ENCODE data around the gene CEBPB. TPM values are rescaled to one million over a fixed set of nuclear protein-coding genes. Genes with fewer than 3 reads are reported as not detected.
A peak's percentile ranks its signal among the peaks of the same experiment; 100 is the strongest.

The CEBPB gene
- total RNA-seq, 1 experiment from 2014 or later: 183 TPM

DNA sequence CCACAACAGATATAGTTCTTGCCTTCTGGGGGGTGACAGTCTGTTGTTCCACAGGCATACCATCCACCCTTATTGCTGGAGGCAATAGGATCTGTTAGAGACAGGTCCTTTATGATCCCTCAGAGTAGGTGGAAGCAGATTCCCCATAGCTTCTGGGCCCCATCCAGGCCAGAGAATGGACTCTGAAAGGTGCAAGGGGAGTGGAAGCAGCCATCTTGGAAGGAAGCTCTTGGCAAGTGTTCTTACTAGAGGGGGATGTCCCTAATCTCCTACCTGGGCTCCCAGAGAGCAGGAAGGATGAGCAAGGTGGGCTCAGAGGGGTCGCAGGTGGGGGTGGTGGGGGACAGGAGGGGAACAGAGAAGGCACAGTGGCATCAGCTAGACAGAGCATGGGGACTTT, 33.4 kb downstream of the CEBPB start:
- Mint-ChIP-seq H3K36me3 (ENCODE audit: insufficient read depth, unreplicated experiment) (no peaks in the 10 kb centered on the region), H3K9me3 (ENCODE audit: unreplicated experiment) (peaks cover 9% of the 10 kb centered on the region), H3K27me3 (ENCODE audit: insufficient read depth, unreplicated experiment) (no peaks in the 10 kb centered on the region), H3K4me1 (ENCODE audit: low read depth, unreplicated experiment) (peaks cover 24% of the 10 kb centered on the region), H3K27ac (ENCODE audit: unreplicated experiment) (no peak overlapping the region), H3K4me3 (ENCODE audit: unreplicated experiment) (no peak overlapping the region)
- H3K27me3 ChIP-seq (replicated peaks; ENCODE audit: control insufficient read depth, insufficient read depth, low read length): no peaks in the 10 kb centered on the region
- ChIA-PET POLR2A (interaction anchor here (0.6 to 1.3 kb wide), 2 partner anchors 8 to 226 kb away, joined by 6 read pairs; no protein-coding TSS in a partner anchor), CTCF (interaction anchor here (0.8 kb wide), 1 partner anchor 15 kb away, joined by 3 read pairs; no protein-coding TSS in a partner anchor)
- no peaks in the 10 kb centered on the region for H3K36me3 ChIP-seq (ENCODE audit: control insufficient read depth, insufficient read depth, low read length)
- TF ChIP-seq CTCF (IDR thresholded peaks at IDR 0.05; ENCODE audit: insufficient read depth in 1 of 2, low read depth in 1 of 2, low read length in 1 of 2, severe bottlenecking in 1 of 2, unreplicated experiment in 1 of 2): no peak
- no peak overlapping the region for H3K4me3 ChIP-seq (ENCODE audit: low read depth, low read length)
- intact Hi-C loops (cut with micrococcal nuclease; ENCODE audit: unreplicated experiment): no loop called here
- DNase-seq: no peak
- BruUV-seq (replicated peaks): no TSS peak
- H3K9me3 ChIP-seq: no peaks in the 10 kb centered on the region
- peaks cover 19% of the 10 kb centered on the region for H3K4me1 ChIP-seq

- Histone ChIP-seq H3K27me3 (replicated peaks; ENCODE audit: control insufficient read depth, insufficient read depth, low read length) (no peaks in the 10 kb centered on the region), H3K4me3 (ENCODE audit: low read depth, low read length) (no peak overlapping the region), H3K4me1 (peaks cover 13% of the 10 kb centered on the region), H3K36me3 (ENCODE audit: control insufficient read depth, insufficient read depth, low read length) (no peaks in the 10 kb centered on the region), H3K9me3 (no peaks in the 10 kb centered on the region)
- CTCF ChIA-PET: interaction anchor here (0.8 kb wide), 1 partner anchor 16 kb away, joined by 3 read pairs; no protein-coding TSS in a partner anchor
- intact Hi-C loops (cut with micrococcal nuclease; ENCODE audit: unreplicated experiment): no loop called here
- no TSS peak for BruUV-seq (replicated peaks)
- POLR2A ChIA-PET: interaction anchor here (1.3 kb wide), 1 partner anchor 8 kb away, joined by 6 read pairs; no protein-coding TSS in a partner anchor
- no peak overlapping the region for H3K4me3 Mint-ChIP-seq (ENCODE audit: unreplicated experiment)
- H3K4me1 Mint-ChIP-seq (ENCODE audit: low read depth, unreplicated experiment): peaks cover 23% of the 10 kb centered on the region
- no peaks in the 10 kb centered on the region for H3K36me3 Mint-ChIP-seq (ENCODE audit: insufficient read depth, unreplicated experiment)
- peak overlapping the region; percentile 26 for H3K27ac Mint-ChIP-seq (ENCODE audit: unreplicated experiment)
- no peaks in the 10 kb centered on the region for H3K27me3 Mint-ChIP-seq (ENCODE audit: insufficient read depth, unreplicated experiment)
- peak in 1 of 2 experiments; percentile 47 for DNase-seq
- H3K9me3 Mint-ChIP-seq (ENCODE audit: unreplicated experiment): peaks cover 9% of the 10 kb centered on the region
- TF ChIP-seq CTCF (IDR thresholded peaks at IDR 0.05; ENCODE audit: insufficient read depth in 1 of 2, low read depth in 1 of 2, low read length in 1 of 2, severe bottlenecking in 1 of 2, unreplicated experiment in 1 of 2): peak; percentile 14 to 16
These were observed 34.1 kb downstream of the CEBPB start for GRCh38 chr20:50224531-50225255.

GRCh38 chr20:50226093-50226974, 35.7 kb downstream of the CEBPB start:
- no peaks in the 10 kb centered on the region for H3K27me3 ChIP-seq (replicated peaks; ENCODE audit: control insufficient read depth, insufficient read depth, low read length)
- CTCF ChIA-PET: no interaction called here
- no peaks in the 10 kb centered on the region for H3K36me3 ChIP-seq (ENCODE audit: control insufficient read depth, insufficient read depth, low read length)
- intact Hi-C loops (cut with micrococcal nuclease; ENCODE audit: unreplicated experiment): no loop called here
- no peaks in the 10 kb centered on the region for H3K27me3 Mint-ChIP-seq (ENCODE audit: insufficient read depth, unreplicated experiment)
- POLR2A ChIA-PET: no interaction called here
- TF ChIP-seq CTCF (IDR thresholded peaks at IDR 0.05; ENCODE audit: insufficient read depth in 1 of 2, low read depth in 1 of 2, low read length in 1 of 2, severe bottlenecking in 1 of 2, unreplicated experiment in 1 of 2): no peak
- no peaks in the 10 kb centered on the region for H3K9me3 ChIP-seq
- H3K4me3 ChIP-seq (ENCODE audit: low read depth, low read length): no peak overlapping the region
- H3K4me3 Mint-ChIP-seq (ENCODE audit: unreplicated experiment): no peak overlapping the region
- H3K36me3 Mint-ChIP-seq (ENCODE audit: insufficient read depth, unreplicated experiment): no peaks in the 10 kb centered on the region
- no peak for DNase-seq
- BruUV-seq (replicated peaks): no TSS peak
- H3K9me3 Mint-ChIP-seq (ENCODE audit: unreplicated experiment): peaks cover 9% of the 10 kb centered on the region
- no peaks in the 10 kb centered on the region for H3K4me1 ChIP-seq
- no peak overlapping the region for H3K27ac Mint-ChIP-seq (ENCODE audit: unreplicated experiment)
- H3K4me1 Mint-ChIP-seq (ENCODE audit: low read depth, unreplicated experiment): peaks cover 14% of the 10 kb centered on the region

Data from Caco-2 (cell line).